AG10803 (cell line): Measurements from ENCODE around the gene FANCE.

Source experiments
- DNase-seq: peaks from one replicate; pipeline ENCODE4 v3.0.0; 2010; ENCODE audit warnings: low read depth
- H3K4me3 ChIP-seq: 2 replicates; pipeline ENCODE4 v1.5.1; 2011; ENCODE audit warnings: mild to moderate bottlenecking, low read length, control low read depth
- CTCF ChIP-seq: conservative IDR thresholded peaks from 2 replicates; pipeline ENCODE4 v1.5.1; 2011; ENCODE audit warnings: mild to moderate bottlenecking, low read length, control low read depth, inconsistent platforms

The FANCE gene

GRCh38 chr6:35491558-35492257 is 39.6 kb downstream of the FANCE start:
- no peak for TF ChIP-seq CTCF
- no peak for DNase-seq

GRCh38 chr6:35492258-35492973 is 40.3 kb downstream of the FANCE start:
- no peak for DNase-seq
- TF ChIP-seq CTCF = no peak
- H3K4me3 ChIP-seq = no peak overlapping the region

More at GRCh38 chr6:35491558-35492257, 39.6 kb downstream of the FANCE start:
- no peak overlapping the region for H3K4me3 ChIP-seq

- no peak overlapping the region for H3K4me3 ChIP-seq
- TF ChIP-seq CTCF = no peak
- DNase-seq = no peak
Observed at GRCh38 chr6:35492974-35493284, 40.8 kb downstream of the FANCE start.

- H3K4me3 ChIP-seq = peak overlapping the region; percentile 27; the same call in 1 of the 2 replicates
- TF ChIP-seq CTCF = no peak
- no peak for DNase-seq
Observed at GRCh38 chr6:35493307-35493983, 41.3 kb downstream of the FANCE start.

- DNase-seq = peak; percentile 46
- H3K4me3 ChIP-seq = peak overlapping the region; percentile 27
- no peak for TF ChIP-seq CTCF
Observed at GRCh38 chr6:35494161-35494563, 42.0 kb downstream of the FANCE start.

- DNase-seq = peak; percentile 34
- TF ChIP-seq CTCF = no peak
- peak overlapping the region; percentile 78 for H3K4me3 ChIP-seq
Observed at GRCh38 chr6:35495258-35496035, 43.3 kb downstream of the FANCE start.
